Gastrocnemius medialis (tissue), 4 donors: ENCODE results near the gene GRIFIN.

Source experiments
- POLR2A ChIP-seq, 2 donors: fragments of 450-650 bp; IDR thresholded peaks; one replicate each; pipeline ENCODE4 v1.6.1; 2017; ENCODE audit warnings: antibody characterized with exemption in 2 of 2, mild to moderate bottlenecking in 2 of 2, moderate library complexity in 2 of 2
- TF ChIP-seq, protein P1 (sequence below), 5 experiments: fragments of 450-650 bp in 3 of 5; fragments of 200-600 bp in 2 of 5; sonication (generic) in 2 of 5; IDR thresholded peaks in 4 of 5; conservative IDR thresholded peaks in 1 of 5; 1 replicate in 4 of 5; 2 replicates in 1 of 5; pipeline ENCODE4 v1.5.1; 2016 to 2019; ENCODE audit warnings: antibody characterized with exemption in 5 of 5, mild to moderate bottlenecking in 3 of 5, moderate library complexity in 3 of 5

DNA sequence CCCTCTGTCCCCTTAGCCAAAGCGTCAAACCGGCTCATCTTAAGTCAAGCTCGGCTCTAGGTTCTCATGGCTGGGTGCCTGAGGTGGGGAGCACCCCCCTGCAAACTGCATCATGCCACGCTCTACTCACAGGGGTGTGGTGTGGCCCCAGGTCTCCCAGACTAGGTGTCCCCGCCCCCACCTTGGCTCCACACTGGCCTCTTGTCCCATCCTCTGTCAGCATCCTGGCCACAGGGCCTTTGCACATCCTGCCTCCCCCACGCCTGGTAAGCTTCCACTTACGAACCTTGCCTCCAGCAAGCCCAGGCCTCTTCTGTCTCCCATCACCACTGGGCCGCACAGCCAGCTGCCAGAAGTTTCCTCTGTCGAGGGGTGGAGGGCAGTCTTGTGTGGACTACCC lies 20.2 kb upstream of the GRIFIN start:
- TF ChIP-seq, protein P1, sequence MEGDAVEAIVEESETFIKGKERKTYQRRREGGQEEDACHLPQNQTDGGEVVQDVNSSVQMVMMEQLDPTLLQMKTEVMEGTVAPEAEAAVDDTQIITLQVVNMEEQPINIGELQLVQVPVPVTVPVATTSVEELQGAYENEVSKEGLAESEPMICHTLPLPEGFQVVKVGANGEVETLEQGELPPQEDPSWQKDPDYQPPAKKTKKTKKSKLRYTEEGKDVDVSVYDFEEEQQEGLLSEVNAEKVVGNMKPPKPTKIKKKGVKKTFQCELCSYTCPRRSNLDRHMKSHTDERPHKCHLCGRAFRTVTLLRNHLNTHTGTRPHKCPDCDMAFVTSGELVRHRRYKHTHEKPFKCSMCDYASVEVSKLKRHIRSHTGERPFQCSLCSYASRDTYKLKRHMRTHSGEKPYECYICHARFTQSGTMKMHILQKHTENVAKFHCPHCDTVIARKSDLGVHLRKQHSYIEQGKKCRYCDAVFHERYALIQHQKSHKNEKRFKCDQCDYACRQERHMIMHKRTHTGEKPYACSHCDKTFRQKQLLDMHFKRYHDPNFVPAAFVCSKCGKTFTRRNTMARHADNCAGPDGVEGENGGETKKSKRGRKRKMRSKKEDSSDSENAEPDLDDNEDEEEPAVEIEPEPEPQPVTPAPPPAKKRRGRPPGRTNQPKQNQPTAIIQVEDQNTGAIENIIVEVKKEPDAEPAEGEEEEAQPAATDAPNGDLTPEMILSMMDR (IDR thresholded peaks at IDR 0.05 in 4 of 5, conservative IDR thresholded peaks at IDR 0.05 in 1 of 5), result no peak
- TF ChIP-seq POLR2A (IDR thresholded peaks at IDR 0.05), result no peak
